Body of pancreas (tissue), 4 donors: ENCODE data around the gene ZBTB16.

Experiments used
- CTCF ChIP-seq, 7 experiments: fragments of 450-650 bp in 4 of 7; fragments of 200-600 bp in 3 of 7; sonication (generic) in 3 of 7; IDR thresholded peaks; one replicate each; pipeline ENCODE4 v1.5.1; 2016 to 2019; ENCODE audit warnings: antibody characterized with exemption in 7 of 7
- POLR2A ChIP-seq, 3 donors: fragments of 450-650 bp; IDR thresholded peaks; one replicate each; pipeline ENCODE4 v1.6.1; 2016; ENCODE audit warnings: antibody characterized with exemption in 3 of 3, mild to moderate bottlenecking in 2 of 3

- no peak for TF ChIP-seq CTCF (IDR thresholded peaks at IDR 0.05)
- TF ChIP-seq POLR2A (IDR thresholded peaks at IDR 0.05), result peak in 2 of 3 donors; percentile 58 to 61
Observed at GRCh38 chr11:114176321-114176720, 116.8 kb downstream of the ZBTB16 start.
